H1 (cell line): ENCODE data around the gene RABGAP1. TPM values are rescaled to one million over a fixed set of nuclear protein-coding genes. Genes with fewer than 3 reads are reported as not detected.

Experiments
- CTCF ChIA-PET: fragments of 300-600 bp; sonication (Branson Sonifier 250); formaldehyde crosslinking; loops from one replicate; lab custom pipeline; 2021; ENCODE audit not compliant: partially characterized antibody; lab: Charles Lee
- POLR2A ChIA-PET: fragments of 300-600 bp; sonication (Branson Sonifier 250); formaldehyde crosslinking; loops from one replicate; lab custom pipeline; 2021; ENCODE audit warnings: inconsistent platforms; ENCODE audit not compliant: partially characterized antibody; lab: Charles Lee
- DNase-seq, 2 experiments: peaks; one replicate each; pipeline versions ENCODE4 v3.0.0 to v3.0.0-alpha.2; 2010 to 2022; ENCODE audit warnings: low spot score in 2 of 2, low read depth in 1 of 2, mixed read lengths in 1 of 2
- FAIRE-seq: peaks from 2 replicates; lab custom pipeline; 2011; peaks lifted over from hg19 to GRCh38; lab: Jason Lieb, UNC
- H2AFZ ChIP-seq: 2 replicates; pipeline ENCODE4 v1.8.1; 2012; ENCODE audit warnings: low read length, inconsistent platforms
- H2AK5ac ChIP-seq: 2 replicates; pipeline ENCODE4 v1.6.1; 2013; ENCODE audit warnings: low read depth, low read length
- H2BK120ac ChIP-seq: replicated peaks from 2 replicates; pipeline ENCODE3; 2013; ENCODE audit warnings: low read depth, low read length, inconsistent platforms
- H2BK12ac ChIP-seq: 2 replicates; pipeline ENCODE4 v1.6.1; 2013; ENCODE audit warnings: low read depth, low read length
- H2BK15ac ChIP-seq: 2 replicates; pipeline ENCODE4 v1.6.1; 2013; ENCODE audit warnings: low read length
- H2BK20ac ChIP-seq: 2 replicates; pipeline ENCODE4 v1.6.1; 2013; ENCODE audit warnings: low read length
- H2BK5ac ChIP-seq: 2 replicates; pipeline ENCODE4 v1.6.1; 2013; ENCODE audit warnings: low read depth, low read length
- H3K14ac ChIP-seq: 2 replicates; pipeline ENCODE4 v1.6.1; 2013; ENCODE audit warnings: inconsistent platforms; ENCODE audit not compliant: insufficient read length
- H3K18ac ChIP-seq: 2 replicates; pipeline ENCODE4 v1.6.1; 2013; ENCODE audit warnings: low read length; ENCODE audit errors: extremely low read depth
- H3K23ac ChIP-seq: 2 replicates; pipeline ENCODE4 v1.6.1; 2013; ENCODE audit warnings: inconsistent platforms; ENCODE audit not compliant: insufficient read length
- H3K23me2 ChIP-seq: 2 replicates; pipeline ENCODE4 v1.6.1; 2013; ENCODE audit warnings: low read depth, low read length
- H3K27ac ChIP-seq: 2 replicates; pipeline ENCODE4 v1.6.1; 2011; ENCODE audit warnings: low read depth, low read length, inconsistent platforms
- H3K27me3 ChIP-seq, 4 experiments: replicated peaks in 1 of 4; 1 replicate in 1 of 4; 2 replicates in 3 of 4; pipeline versions ENCODE4 v1.6.1 to v1.8.1; 2011 to 2013; ENCODE audit warnings: low read length in 3 of 4, mild to moderate bottlenecking in 3 of 4, inconsistent platforms in 2 of 4, mixed read lengths in 2 of 4, moderate library complexity in 1 of 4; ENCODE audit not compliant: control insufficient read depth in 3 of 4, insufficient read depth in 3 of 4; ENCODE audit errors: extremely low read depth in 1 of 4
- H3K36me3 ChIP-seq, 4 experiments: 2 replicates each; pipeline versions ENCODE4 v1.6.1 to v1.8.1; 2011 to 2013; ENCODE audit warnings: mild to moderate bottlenecking in 4 of 4, low read length in 3 of 4, moderate library complexity in 2 of 4, control low read depth in 1 of 4, inconsistent platforms in 1 of 4; ENCODE audit not compliant: insufficient read depth in 4 of 4, control insufficient read depth in 2 of 4
- H3K4ac ChIP-seq: replicated peaks from 2 replicates; pipeline ENCODE3; 2013; ENCODE audit warnings: low read length, low read depth, mixed read lengths, inconsistent platforms; ENCODE audit not compliant: insufficient read length
- H3K4me1 ChIP-seq, 4 experiments: replicated peaks in 1 of 4; 1 replicate in 1 of 4; 2 replicates in 3 of 4; pipeline versions ENCODE4 v1.6.1 to v1.8.1; 2011 to 2013; ENCODE audit warnings: low read length in 3 of 4, inconsistent platforms in 2 of 4, mixed read lengths in 1 of 4; ENCODE audit not compliant: insufficient read depth in 4 of 4, control insufficient read depth in 3 of 4
- H3K4me2 ChIP-seq, 2 experiments: 2 replicates each; pipeline versions ENCODE4 v1.6.1 to v1.8.1; 2011 to 2013; ENCODE audit warnings: low read depth in 2 of 2, low read length in 2 of 2, control low read depth in 1 of 2, inconsistent platforms in 1 of 2, mild to moderate bottlenecking in 1 of 2; ENCODE audit not compliant: insufficient read depth in 1 of 2
- H3K4me3 ChIP-seq, 4 experiments: fragments of 200-600, 300-600 bp in 1 of 4; sonication (generic), shearing (Covaris generic), sonication (Bioruptor Twin) in 1 of 4; 2 replicates each; pipeline versions ENCODE4 v1.5.1 to v1.8.1; 2011 to 2016; ENCODE audit warnings: low read length in 4 of 4, low read depth in 3 of 4, control low read depth in 2 of 4, inconsistent platforms in 2 of 4, mild to moderate bottlenecking in 2 of 4, mixed read lengths in 1 of 4, moderate library complexity in 1 of 4; ENCODE audit not compliant: insufficient read depth in 2 of 4; ENCODE audit errors: extremely low read depth in 1 of 4
- H3K56ac ChIP-seq: replicated peaks from 2 replicates; pipeline ENCODE3; 2013; ENCODE audit warnings: low read depth, mild to moderate bottlenecking, mixed read lengths, low read length, inconsistent platforms; ENCODE audit not compliant: insufficient read length
- H3K79me1 ChIP-seq: 2 replicates; pipeline ENCODE4 v1.6.1; 2013; ENCODE audit warnings: low read depth, low read length, control low read depth
- H3K79me2 ChIP-seq, 2 experiments: 2 replicates each; pipeline versions ENCODE4 v1.6.1 to v1.8.1; 2012 to 2013; ENCODE audit warnings: low read length in 2 of 2, mild to moderate bottlenecking in 2 of 2, inconsistent platforms in 1 of 2; ENCODE audit not compliant: insufficient read depth in 2 of 2, control insufficient read depth in 1 of 2
- H3K9ac ChIP-seq, 4 experiments: replicated peaks in 1 of 4; 1 replicate in 1 of 4; 2 replicates in 3 of 4; pipeline versions ENCODE4 v1.6.1 to v1.8.1; 2011 to 2013; ENCODE audit warnings: low read depth in 3 of 4, low read length in 3 of 4, control low read depth in 2 of 4, mild to moderate bottlenecking in 2 of 4, moderate library complexity in 2 of 4, inconsistent platforms in 1 of 4; ENCODE audit errors: extremely low read depth in 1 of 4
- H3K9me3 ChIP-seq, 2 experiments: 2 replicates each; pipeline versions ENCODE4 v1.6.1 to v1.8.1; 2012 to 2013; ENCODE audit warnings: mild to moderate bottlenecking in 2 of 2, moderate library complexity in 2 of 2, control low read depth in 1 of 2, inconsistent platforms in 1 of 2, low read depth in 1 of 2, low read length in 1 of 2, mixed read lengths in 1 of 2; ENCODE audit not compliant: insufficient read depth in 2 of 2
- H4K20me1 ChIP-seq, 2 experiments: replicated peaks in 1 of 2; 2 replicates each; pipeline versions ENCODE3 to v1.8.1; 2011 to 2013; ENCODE audit warnings: inconsistent platforms in 2 of 2, low read length in 2 of 2, mild to moderate bottlenecking in 1 of 2; ENCODE audit not compliant: insufficient read depth in 2 of 2, control insufficient read depth in 1 of 2
- H4K5ac ChIP-seq: 2 replicates; pipeline ENCODE4 v1.6.1; 2013; ENCODE audit warnings: low read length, low read depth, mixed read lengths, inconsistent platforms; ENCODE audit not compliant: insufficient read length
- H4K8ac ChIP-seq: 2 replicates; pipeline ENCODE4 v1.8.0; 2013; ENCODE audit warnings: mild to moderate bottlenecking, moderate library complexity, low read length, inconsistent platforms; ENCODE audit not compliant: insufficient read depth; ENCODE audit errors: extremely low read depth
- H4K91ac ChIP-seq: replicated peaks from 2 replicates; pipeline ENCODE3; 2013; ENCODE audit warnings: low read length, mixed read lengths, inconsistent platforms; ENCODE audit not compliant: insufficient read length
- RNF2 ChIP-seq: fragments of 200-900, 300-1000 bp; sonication (generic); IDR thresholded peaks from 2 replicates; pipeline ENCODE4 v1.7.1; 2016; ENCODE audit warnings: borderline replicate concordance, low read depth, mild to moderate bottlenecking, antibody characterized with exemption, low read length; ENCODE audit not compliant: poor library complexity, severe bottlenecking; ENCODE audit errors: missing control alignments
- SAP30 ChIP-seq: fragments of 300-600 bp; sonication (generic); IDR thresholded peaks from 2 replicates; pipeline ENCODE4 v1.7.1; 2012; ENCODE audit warnings: low read length, moderate library complexity, mild to moderate bottlenecking, inconsistent platforms; ENCODE audit not compliant: insufficient read depth, insufficient replicate concordance
- WGBS, 2 experiments: shearing (Covaris generic) in 1 of 2; methylation state at CpG; one replicate each; pipeline versions ENCODE4 v1.1.6 to v1.1.7; 2013 to 2015; ENCODE audit warnings: low lambda C conversion rate in 2 of 2, mixed read lengths in 2 of 2, inconsistent platforms in 1 of 2, low coverage in 1 of 2, missing lambda C conversion rate in 1 of 2; ENCODE audit not compliant: insufficient replicate concordance in 2 of 2, insufficient coverage in 1 of 2, insufficient read length in 1 of 2; ENCODE audit errors: extremely low coverage in 1 of 2, missing lambda C conversion rate in 1 of 2; 5-methylcytosine and 5-hydroxymethylcytosine counted together
- polyA plus RNA-seq, 7 experiments: library from polyadenylated mRNA; depleted of rRNA in 3 of 7; stranded (reverse) in 5 of 7; unstranded in 2 of 7; fragments of >200 nt in 5 of 7; fragments of 200-250 nt in 2 of 7; gene quantifications; 1 replicate in 5 of 7; 2 replicates in 1 of 7; 4 replicates in 1 of 7; pipeline versions ENCODE4 v1.2.1 to v1.2.3, GENCODE V29; 2011 to 2013; ENCODE audit warnings: missing spikeins in 2 of 7, mixed read lengths in 2 of 7
- total RNA-seq: library from RNA; stranded (reverse); fragmentation: NEBNext Ultra II Directional; extraction: Animal tissue kit (Norgen Biotek cat#: 25700); gene quantifications from 2 replicates; pipeline ENCODE4 v1.2.1, GENCODE V29; 2021

Gene RABGAP1
- total and polyA plus RNA-seq, 2 of the 8 experiments (the other 6 are each of a cell fraction or from before 2014, with no cell fraction given): 15.7 to 38.3 TPM

GRCh38 chr9:123121457-123121856 is 180.6 kb downstream of the RABGAP1 start:
- TF ChIP-seq RNF2 (no peak), SAP30 (no peak)
- TF ChIP-seq, all 59 proteins: peak for 0
- H4K20me1 ChIP-seq: peaks cover 2 to 5% of the 10 kb centered on the region in 2 experiments
- H2AK5ac ChIP-seq: no peak overlapping the region
- 0 out of 2 replicates have a peak, but pooled peaks cover 2% of the 10 kb centered on the region for H3K79me1 ChIP-seq
- ChIA-PET CTCF (interaction anchor here (0.7 to 4.0 kb wide), 5 partner anchors 32 to 232 kb away, joined by 3 to 20 read pairs (median 4); no protein-coding TSS in a partner anchor), POLR2A (interaction anchor here (1.2 kb wide), 1 partner anchor 14 kb away, joined by 5 read pairs; no protein-coding TSS in a partner anchor)
- no peak overlapping the region for H4K8ac ChIP-seq
- no peak overlapping the region for H2AFZ ChIP-seq
- H3K27ac ChIP-seq: no peak overlapping the region
- no peaks in the 10 kb centered on the region for H3K9me3 ChIP-seq
- H3K23me2 ChIP-seq: no peaks in the 10 kb centered on the region
- no peak overlapping the region for H3K14ac ChIP-seq
- H3K79me2 ChIP-seq: no peaks in the 10 kb centered on the region
- H2BK5ac ChIP-seq: no peak overlapping the region
- no peak overlapping the region for H3K23ac ChIP-seq
- H2BK12ac ChIP-seq: no peak overlapping the region
- H3K9ac ChIP-seq: no peak overlapping the region
- H3K4me1 ChIP-seq: peaks cover 0 to 6% (median 0%) of the 10 kb centered on the region in 4 experiments; a peak in 1 of 7 replicates
- H4K5ac ChIP-seq: no peak overlapping the region
- H3K4ac ChIP-seq: no peak overlapping the region
- H2BK120ac ChIP-seq: no peak overlapping the region
- WGBS, 2 experiments: 88% methylated on average over 3 of the region's 3 CpGs; no CpG with 5 or more reads in 1 of the 2 experiments
- no peak overlapping the region for H4K91ac ChIP-seq
- H3K4me3 ChIP-seq: no peak overlapping the region
- H3K18ac ChIP-seq: no peak overlapping the region
- H2BK15ac ChIP-seq: no peak overlapping the region
- H3K56ac ChIP-seq: no peak overlapping the region
- no peak overlapping the region for H2BK20ac ChIP-seq
- DNase-seq (no peak), FAIRE-seq (no peak)
- no peaks in the 10 kb centered on the region for H3K27me3 ChIP-seq
- no peak overlapping the region for H3K4me2 ChIP-seq
- no peaks in the 10 kb centered on the region; a peak in 1 of 8 replicates for H3K36me3 ChIP-seq
